GM19372 (cell line): Measurements from ENCODE around the gene ATXN1.
"Not testable (repeated sequence)": the region's sequence is repeated elsewhere in the genome, so short reads cannot be mapped to it uniquely, and the experiment has no call there.

Experiments
- ATAC-seq: cut with Tn5 transposase; IDR thresholded peaks from one replicate; pipeline ENCODE4 v1.9.1; 2021; ENCODE audit warnings: mild to moderate bottlenecking, low read depth, moderate library complexity; ENCODE audit not compliant: unreplicated experiment

Gene ATXN1

DNA sequence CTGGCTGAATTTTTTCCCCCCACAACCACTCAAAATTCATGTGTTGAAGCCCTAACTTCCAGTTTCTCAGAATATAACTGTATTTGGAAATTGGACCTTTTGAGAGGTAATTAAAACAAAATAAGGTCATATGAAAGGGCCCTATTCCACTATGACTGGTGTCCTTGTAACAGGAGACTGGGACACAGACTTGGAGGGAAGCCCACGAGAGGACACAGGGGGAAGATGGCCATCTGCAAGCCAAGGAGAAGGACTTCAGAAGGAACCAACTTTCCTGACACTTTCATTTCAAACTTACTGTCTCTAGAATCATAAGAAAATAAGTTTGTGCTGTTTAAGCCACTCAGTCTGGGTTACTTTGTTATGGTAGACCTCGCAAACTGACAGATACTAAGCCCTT is 134.6 kb downstream of the ATXN1 start:
- no peak for ATAC-seq

DNA sequence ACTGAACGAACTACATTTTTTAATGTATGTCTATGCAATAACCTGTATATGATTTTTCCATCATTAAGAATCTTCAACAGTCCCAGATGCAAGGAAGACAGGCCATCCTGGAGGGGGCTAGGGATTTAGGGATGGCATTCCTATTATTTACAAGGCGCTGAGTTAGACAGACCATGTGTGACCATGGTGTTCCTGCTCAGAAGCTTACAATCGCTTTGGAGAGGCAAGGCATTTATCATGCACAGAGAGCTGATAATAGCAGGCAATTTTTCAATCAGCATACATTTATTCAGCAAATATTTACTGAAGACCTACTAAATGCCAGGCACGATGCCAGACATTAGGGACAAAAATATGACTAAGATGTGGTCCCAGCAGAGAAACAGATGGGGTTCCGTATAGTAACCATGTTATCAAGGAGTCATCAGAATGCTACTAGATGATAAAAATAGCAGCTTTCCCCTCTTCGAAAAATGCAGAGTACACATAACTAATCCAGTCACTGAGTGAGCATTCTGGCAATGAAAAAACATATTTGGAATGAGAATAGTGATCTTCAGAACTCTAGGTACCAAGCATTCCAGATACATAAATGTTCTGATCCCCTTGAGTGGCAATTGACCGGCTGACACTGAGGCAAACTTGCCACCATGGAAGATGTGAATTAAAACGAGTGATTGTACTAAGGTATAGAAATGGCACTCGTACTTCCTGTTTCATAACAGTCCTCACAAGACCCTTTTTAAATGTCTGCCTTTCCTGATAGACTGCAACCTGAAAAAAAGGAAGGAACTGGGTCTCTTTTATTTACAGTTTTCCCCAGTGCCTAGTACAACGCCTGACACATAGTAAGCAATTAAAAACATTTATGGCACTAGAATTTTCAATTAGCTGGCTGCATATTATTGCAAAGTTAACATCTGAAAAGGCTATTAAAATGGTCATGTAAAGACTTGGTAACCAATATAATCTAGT is 135.7 kb downstream of the ATXN1 start:
- ATAC-seq, result no peak

DNA sequence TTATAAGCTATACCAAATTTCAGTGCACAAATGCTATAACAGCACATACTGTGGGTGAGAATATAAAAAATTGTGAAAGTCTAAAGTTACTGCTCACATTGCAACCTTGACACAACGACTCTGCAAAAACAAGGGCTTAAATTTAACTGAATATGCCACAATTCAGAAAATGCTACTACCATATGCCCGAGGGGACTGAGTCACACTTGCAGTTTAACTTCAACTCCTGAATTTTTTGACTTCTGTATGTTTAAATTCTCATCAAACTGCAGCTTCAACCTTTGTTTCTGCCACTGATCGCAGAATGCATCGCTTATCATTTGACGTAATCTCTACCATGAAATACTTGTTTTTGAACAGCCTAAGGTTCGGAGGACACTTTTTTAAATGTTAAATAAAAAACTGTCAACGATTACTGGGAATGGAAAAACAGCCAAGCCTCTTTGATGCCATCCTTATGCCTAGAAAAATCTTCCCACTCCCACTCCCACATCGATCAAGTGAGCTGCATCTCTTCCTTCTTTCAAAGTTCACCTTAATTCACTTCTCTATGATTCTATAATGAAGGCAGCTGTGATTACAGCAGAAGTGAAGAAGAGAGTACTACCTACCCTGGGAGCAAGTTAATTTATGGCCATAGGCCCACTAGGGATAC is 136.5 kb downstream of the ATXN1 start:
- ATAC-seq, result no peak

DNA sequence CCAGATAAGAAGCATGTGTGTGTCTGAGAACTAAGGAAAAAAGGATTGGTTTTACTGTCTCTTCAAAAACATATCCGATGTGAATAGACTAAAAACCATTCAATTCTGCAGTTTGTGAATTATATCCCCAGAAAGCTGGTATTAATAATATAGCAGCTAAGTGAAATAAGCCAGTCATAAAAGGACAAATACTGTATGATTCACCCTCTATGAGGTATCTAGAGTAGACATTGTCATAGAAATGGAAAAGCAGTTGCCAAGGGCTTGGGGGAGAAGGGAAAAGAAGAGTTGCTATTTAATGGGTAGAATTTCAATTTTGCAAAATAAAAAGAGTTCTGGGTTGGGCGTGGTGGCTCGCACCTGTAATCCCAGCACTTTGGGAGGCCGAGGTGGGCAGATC is 137.5 kb downstream of the ATXN1 start:
- no peak for ATAC-seq

DNA sequence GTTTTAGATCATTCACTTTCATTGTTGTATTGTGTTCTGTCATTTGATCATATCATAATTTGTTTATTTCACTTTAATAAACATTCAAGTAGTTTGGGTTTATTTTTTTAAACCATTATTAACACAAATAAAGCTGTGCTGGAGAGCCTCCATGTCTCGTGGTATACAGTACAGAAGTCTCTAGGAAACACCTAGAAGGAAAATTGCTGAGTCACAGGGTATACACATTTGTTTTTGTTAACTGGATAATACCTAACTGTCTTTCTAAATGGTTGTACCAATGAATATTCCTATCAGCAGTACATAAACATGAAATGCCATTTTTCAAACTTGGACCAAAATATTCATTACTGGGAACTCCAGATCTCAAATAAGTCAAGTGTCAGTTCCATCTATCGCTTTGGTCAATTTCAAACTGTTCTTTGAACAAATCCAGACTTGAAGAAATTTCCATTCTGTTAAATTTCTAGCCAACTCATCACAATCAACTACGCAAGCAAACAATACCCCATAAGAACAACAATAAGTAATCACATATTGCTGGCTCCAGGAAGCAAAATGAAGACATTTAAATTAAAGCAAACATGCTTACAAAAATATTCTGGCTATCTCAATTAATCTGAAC is 138.1 kb downstream of the ATXN1 start:
- ATAC-seq, result no peak

DNA sequence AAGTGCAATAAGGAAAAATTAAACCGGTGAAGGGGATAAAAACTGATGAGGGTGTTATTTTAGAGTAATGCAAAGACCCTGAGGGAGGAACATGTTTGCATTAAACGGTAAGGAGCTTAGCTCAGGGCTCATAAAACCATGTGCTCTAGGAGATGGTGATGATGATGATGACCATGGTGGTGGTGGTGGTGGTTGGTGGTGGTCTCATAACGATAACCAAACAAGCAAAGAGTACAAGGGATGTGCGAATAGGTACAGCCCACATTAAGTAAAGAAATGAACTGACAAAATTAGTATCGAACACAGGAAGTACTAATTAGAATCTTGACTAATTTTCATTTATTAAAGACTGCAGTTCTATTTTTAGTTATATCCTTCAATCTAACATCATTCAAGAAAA is 139.1 kb downstream of the ATXN1 start:
- ATAC-seq, result no peak

DNA sequence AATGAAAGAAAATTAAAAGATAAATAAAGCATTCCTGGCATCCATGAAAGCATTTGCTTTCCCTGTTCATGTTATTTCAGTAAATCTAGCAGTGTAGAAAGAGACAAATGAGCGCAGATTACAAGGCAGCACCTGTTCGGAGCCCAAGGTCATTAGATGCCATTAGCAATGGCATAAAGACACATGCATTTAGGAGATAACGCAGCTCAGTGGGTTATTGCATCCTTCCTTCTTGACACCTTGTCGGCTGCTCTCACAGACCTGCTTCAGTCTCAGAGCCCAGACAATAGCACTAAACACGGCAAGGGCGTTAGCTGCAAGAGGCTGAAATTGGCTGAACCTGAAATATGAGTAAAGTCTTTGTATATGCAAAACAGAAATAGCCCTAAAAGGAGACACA is 140.3 kb downstream of the ATXN1 start:
- ATAC-seq, result no peak

DNA sequence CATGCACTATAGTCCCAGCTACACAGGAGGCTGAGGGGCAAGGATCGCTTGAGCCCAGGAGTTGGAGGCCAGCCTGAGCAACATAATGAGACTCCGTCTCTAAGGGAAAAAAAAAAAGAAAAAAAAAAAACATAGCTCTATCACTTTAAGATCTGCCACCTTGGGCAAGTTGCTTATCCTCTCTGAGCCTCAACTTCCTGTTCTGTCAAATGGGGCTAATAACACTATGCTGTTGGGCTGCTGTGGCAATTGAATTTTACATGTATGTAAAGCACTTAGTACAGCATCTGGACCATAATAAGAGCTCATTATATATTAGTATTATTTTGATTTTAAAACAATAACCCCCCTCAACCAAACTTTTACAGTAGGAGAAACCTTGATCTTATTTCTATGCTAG is 141.5 kb downstream of the ATXN1 start:
- no peak for ATAC-seq

DNA sequence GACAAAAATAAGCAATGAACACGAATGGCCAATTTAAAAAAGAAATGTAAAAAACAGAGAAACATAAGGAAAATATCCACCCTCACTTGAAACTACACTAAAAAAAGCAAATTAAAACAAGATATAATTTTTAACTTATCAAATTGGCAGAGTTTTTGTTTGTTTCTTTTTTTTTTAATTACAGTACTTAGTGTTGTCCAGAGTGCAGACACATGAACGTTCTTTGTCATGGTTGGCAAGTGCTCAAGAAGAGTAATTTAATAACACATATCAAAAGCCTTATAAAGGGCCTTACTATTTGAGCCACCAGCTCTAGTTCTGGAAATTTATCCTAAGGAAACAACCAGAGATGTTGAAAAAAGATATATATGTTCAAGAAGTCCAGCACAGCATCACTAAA is 142.3 kb downstream of the ATXN1 start:
- ATAC-seq, result no peak

DNA sequence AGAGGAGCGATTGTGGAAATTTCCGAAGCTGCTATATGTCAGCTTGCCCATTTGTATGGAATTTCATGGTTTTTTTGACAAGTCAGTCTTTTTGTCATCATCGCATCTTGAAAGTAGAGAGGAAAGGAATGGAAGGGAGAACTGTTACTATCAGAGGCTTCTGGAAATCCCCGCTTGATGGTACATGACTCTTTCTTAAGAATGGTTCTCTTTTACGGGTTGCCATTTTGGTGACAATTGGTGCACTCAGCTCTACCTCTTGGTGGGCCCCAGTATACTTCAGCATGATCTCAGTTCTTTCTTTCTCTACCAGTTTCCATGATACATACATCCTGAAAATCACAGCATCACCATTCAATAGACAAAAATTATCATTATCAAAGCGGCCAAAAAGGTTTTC is 146.0 kb downstream of the ATXN1 start:
- not testable (repeated sequence) for ATAC-seq

DNA sequence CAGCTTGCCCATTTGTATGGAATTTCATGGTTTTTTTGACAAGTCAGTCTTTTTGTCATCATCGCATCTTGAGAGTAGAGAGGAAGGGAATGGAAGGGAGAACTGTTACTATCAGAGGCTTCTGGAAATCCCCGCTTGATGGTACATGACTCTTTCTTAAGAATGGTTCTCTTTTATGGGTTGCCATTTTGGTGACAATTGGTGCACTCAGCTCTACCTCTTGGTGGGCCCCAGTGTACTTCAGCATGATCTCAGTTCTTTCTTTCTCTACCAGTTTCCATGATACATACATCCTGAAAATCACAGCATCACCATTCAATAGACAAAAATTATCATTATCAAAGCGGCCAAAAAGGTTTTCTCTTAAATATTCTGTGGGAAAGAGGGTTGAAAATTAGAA is 147.1 kb downstream of the ATXN1 start:
- not testable (repeated sequence) for ATAC-seq

DNA sequence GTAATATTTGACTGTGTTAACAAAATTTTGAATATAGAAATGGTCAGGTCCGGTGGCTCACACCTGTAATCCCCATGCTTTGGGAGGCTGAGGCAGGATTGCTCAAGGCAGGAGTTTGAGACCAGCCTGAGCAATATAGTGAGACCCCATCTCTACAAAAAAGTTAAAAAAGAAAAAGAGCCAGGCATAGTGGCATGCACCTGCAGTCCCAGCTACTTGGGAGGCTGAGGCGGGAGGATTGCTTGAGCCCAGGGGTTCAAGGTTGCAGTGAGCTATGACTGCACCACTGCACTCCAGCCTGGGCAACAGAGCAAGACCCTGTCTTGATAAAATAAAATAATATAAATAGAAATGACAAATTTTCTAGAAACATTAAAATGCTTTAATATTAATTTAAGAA is 147.8 kb downstream of the ATXN1 start:
- not testable (repeated sequence) for ATAC-seq

DNA sequence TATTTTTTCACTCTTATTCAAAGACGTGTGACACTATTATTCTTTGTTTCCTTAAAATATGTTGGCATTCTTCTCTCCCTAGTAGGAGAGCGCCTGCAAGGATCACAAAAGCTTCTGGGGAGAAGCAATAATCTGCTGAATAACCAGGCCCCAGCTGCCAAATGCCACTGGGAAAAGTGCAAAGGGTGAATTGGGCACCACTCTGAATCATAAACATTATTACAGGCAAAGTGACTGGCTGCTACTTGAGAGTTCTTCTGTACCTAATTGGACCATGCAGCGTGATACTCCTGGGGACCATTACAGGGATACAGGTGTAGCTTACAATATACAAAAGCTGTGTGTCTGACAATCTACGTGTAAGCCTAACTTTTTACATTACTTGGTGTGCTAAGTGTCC is 152.8 kb downstream of the ATXN1 start:
- no peak for ATAC-seq

DNA sequence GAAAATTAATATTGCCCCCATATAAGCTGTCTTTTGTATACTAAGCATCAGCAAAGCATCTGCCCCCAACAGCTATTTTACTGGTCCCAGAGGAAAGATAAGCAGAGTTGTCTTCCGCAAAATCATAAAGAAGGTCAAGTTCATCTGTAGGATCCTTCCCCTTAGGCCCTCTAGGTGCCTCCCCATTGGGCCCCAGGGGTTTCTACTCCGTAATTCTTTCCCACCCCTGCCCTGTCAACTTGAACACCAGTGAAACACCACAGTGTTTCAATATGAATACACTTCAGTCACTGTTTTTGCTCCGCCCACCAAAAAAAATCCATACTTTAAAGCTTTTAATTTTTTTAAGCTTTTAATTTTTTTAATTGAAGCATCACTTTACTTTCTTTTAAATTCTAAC is 159.2 kb downstream of the ATXN1 start:
- peak; percentile 82 for ATAC-seq

DNA sequence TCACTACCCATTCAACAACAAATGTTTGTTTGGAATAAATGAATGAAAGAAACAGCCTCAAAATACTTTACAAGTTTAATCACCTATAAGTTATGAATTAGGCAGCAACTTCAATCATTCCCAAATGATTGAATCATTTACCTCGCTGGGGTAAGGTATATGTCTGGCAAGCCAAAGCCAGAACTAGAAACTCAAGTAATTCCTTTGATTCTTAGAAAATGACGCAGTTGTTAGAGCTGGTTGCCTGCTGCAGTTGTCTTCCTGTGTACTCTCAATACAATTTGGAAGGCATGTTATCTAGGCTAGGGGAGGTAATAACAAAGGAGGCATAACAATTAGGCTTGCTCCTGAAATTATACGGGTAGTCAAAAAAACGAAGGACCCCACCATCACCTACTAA is 160.6 kb downstream of the ATXN1 start:
- ATAC-seq, result no peak

DNA sequence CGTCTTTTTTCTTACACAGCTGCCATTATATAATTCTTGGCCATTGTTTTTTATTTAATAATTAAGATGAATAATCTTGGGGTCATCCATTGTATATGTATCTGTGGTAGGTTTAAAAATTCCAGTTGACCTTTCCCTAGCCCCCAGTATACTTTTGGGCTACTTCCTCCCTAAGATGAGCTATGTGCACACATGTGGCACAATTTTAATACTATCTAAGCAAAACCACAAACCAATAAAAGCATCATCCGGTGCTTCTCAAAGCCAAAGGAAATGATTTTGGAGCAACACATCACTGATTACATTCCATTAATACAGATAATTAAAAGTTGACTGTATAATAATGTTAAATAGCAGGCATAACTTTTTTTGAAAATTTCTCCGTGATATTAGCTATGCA is 161.2 kb downstream of the ATXN1 start:
- no peak for ATAC-seq

DNA sequence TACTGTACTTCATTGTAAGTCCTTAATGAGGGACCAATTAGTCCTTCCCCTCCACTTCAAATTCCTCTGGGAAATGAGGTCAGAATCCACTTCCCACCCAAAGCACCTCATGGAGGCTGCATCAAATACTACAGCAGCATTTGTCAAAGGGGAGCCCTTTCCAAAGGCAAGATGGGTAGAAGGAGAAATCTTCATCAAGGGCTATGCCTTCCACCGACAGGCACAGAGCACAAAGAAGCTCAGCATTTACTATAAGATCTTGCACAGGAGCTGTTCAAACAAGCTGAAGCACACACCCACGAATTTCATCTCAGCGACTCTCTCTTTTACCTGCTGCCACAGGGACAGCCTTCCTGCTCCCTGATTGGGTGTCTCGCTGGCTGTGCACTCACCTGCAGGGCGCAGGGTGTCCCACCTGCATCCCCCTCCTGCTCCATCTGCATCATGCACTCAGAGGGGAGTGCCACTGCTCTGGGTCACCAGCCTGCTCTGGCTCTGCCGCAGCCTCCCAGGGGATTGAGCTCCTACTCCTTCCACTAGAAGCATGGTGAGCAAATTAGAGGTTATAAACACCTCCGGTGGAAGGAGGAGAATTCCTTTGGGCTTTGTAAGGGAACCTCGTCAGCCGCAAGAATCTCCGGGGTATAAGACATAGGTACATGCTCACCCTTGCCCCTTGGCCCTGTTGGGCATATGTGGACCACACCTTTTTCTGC is 164.5 kb downstream of the ATXN1 start:
- ATAC-seq, result no peak

DNA sequence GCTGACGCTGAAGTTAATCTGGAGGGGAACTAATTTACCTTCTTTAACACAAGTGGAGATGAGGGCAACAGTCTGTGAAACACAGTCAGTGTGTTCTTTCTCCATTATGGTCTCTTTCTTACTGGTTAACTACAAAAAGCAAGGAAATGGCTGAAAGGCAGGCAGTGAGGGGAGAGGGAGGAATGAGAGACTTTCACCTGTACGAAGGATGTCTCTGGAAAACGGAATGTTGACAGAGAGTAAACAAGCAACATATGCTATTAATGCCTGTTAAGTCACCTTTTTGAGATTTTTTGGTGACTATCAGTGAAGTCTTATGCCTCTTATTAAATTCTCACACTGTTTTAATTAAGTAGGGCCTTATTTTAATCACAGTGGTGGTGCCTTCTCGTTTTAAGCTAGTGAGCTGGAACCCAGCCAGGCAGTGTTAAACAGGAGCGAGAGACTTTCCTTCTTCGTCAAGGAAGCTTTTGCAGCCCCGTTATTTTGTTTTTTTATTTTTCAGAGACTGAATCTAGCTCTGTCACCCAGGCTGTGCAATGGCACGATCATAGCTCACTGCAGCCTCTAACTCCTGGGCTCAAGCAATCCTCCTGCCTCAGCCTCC is 165.6 kb downstream of the ATXN1 start:
- ATAC-seq, result no peak

DNA sequence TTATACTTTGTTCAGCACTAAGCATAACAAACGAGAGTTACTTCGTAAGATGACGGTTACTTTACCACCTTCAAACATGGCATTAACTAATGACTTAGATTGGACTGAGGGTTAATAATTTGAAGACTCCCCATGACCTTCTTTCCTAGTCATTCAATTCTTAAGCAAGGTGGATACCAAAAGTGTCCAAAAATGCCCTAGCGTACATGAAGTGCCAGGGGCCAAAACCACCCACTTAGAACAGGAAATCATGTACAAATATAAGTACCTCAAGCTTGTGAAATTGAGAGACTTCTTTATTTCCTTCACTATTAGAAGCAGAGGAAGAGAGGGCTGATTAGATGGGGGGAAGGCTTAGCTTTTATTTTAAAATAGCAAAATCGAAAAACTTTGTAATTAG is 166.4 kb downstream of the ATXN1 start:
- ATAC-seq, result no peak

DNA sequence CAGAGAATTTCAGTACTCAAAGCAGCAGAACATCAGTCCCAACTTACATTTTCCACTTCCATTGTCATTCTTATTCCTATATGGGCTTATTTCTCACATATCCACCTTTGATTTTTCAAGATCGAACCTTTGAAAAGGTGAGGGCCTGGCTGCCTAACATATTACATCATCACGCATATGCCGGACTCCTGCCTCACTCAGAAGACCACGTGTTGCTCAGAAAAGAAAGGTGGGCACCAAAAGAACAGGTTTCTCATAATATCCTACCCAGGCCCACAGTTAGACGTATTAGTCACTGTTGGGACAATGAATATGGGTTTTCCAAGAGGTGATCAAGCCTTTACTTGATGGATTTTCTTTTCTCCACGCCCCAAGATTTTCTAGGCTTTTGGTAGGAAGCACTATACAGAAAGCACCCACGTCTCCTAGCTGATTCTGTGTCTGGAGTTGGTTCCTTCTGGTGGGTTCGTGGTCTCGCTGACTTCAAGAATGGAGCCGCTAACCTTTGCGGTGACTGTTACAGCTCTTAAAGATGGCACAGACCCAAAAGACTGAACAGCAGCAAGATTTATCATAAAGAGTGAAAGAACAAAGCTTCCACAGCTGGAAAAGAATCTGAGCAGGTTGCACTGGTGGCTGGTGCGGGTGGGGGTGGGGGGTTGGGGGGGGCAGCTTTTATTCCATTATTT is 168.9 kb downstream of the ATXN1 start:
- ATAC-seq, result no peak
